HL-60/S4 treated with phorbol 12-myristate 13-acetate at 8.2 ng/mL for 4 days and 3 days (cell line): ENCODE results near the gene ERGIC1.

ENCODE experiments used
- in situ Hi-C: fragments of 300-500 bp; cut with MboI; formaldehyde crosslinking; loops from 2 replicates; pipeline ENCODE4 v1.15.0; 2022; ENCODE audit warnings: low sequenced_read_pairs

Gene ERGIC1

GRCh38 chr5:172897481-172898217 is 63.6 kb downstream of the ERGIC1 start:
- in situ Hi-C loops, result no loop called here

- in situ Hi-C loops, result no loop called here
Measured at GRCh38 chr5:172898218-172898842, 64.3 kb downstream of the ERGIC1 start.

- in situ Hi-C loops, result no loop called here
Measured at GRCh38 chr5:172898843-172899369, 64.9 kb downstream of the ERGIC1 start.

DNA sequence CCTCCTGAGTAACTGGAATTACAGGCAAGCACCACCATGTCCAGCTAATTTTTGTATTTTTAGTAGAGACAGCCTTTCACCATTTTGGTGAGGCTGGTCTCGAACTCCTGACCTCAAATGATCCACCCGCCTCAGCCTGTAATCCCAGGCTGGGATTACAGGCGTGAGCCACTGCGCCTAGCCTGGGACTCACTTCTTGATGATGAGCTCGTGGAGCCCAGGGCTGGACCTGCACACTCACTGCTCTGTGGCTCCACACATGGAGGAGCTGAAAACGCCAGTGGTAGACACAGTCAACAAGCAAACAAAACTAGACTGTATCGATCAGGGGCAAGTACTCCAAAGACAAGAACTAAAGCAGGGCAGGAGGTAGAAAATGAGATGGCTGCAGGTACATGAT is 65.4 kb downstream of the ERGIC1 start:
- in situ Hi-C loops, result no loop called here

DNA sequence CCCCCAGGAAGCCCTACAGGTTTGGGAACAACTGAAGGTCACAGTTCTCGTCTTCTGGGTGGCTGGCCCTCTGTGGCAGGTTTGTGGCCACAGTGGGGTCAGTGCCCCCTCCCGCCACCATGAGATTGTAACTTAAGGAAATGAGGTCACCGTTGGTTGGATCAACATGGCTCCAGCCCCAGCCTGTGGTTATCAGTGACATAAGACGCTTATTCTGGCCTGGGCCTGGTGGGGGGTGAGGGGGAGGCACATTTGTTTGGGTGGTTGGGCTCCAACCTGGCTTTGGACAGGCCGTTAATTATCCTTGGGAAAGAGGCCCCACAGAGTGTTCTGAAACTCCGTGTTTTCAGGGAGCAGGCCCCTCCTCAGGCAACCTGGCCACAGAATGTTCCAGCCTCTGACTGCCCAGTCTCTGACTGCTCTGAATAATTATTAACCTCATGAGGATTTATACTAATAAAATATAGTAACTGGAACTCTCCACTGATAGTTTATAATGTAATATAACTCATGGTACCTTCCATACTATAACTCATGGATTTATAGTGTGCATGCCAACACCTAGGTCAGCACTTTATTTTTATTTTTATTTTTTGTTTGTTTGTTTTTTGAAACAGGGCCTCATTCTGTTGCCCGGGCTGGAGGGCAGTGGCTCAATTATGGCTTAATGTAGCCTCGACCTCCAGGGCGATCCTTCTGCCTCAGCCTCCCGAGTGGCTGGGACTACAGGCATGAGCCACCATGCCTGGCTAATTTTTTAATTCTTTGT is 67.1 kb downstream of the ERGIC1 start:
- in situ Hi-C loops, result no loop called here

GRCh38 chr5:172901788-172902496 is 67.9 kb downstream of the ERGIC1 start:
- in situ Hi-C loops, result no loop called here

DNA sequence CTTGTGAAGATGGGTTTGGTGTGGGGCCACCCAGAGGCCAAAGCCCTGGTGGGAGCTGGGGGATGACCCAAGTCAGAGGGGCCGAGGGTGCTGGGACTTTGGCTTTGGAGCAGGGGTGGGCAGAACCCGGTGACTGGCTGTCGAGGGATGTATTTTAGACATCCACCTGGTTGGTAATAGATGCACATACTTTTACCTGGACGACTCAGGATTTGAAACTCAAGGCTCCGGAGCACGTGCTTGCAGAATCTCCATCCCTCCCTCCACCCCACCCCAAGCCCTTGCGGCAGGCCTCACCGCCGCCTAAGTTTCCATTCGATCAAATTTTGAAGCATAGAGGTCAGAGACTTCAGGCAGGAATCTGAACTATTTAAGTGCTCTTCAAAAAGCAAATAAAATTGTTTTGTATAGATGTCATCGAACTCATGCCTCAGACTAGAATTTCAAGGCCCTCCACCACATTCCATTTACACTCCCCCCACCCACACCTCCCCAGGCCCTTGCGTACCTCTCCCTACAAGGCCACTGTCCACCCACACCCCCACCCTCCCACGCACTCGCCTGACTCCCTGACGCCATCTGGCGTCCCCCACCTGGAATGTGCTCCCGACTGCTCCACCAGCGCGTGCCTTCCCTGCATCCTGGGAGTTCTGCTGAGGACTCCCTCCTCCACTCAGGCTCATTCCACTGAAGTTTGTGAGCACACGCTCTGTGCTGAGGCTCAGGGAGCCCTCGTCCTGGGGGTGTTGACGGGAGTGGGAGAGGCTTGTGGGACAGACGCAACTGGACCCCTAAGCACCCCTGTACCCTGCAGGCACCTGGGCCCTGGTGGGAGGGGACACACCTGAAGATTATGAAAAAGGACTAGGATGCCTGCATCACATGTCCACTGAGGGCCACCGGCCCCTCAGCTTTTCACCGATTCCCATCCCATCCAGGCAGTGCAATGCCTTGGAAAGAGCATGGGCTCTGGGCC is 68.7 kb downstream of the ERGIC1 start:
- in situ Hi-C loops, result no loop called here

DNA sequence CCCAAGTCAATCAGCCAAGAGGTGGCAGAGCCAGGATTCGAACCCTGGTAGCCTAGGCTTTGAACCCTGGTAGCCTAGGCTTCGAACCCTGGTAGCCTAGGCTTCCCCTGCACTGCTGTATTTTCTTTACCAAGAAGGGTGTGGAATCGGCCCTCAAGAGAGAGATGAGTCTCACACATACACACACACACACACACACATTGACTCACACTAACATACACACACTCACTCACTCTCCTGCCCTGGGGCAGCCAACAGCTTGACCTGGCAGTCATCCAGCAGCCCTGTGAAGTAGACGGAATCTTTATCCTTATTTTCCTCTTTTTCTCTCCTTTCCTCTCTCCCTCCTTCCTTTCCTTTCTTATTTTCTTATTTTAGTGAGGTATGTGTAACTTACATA is 69.7 kb downstream of the ERGIC1 start:
- in situ Hi-C loops, result no loop called here

DNA sequence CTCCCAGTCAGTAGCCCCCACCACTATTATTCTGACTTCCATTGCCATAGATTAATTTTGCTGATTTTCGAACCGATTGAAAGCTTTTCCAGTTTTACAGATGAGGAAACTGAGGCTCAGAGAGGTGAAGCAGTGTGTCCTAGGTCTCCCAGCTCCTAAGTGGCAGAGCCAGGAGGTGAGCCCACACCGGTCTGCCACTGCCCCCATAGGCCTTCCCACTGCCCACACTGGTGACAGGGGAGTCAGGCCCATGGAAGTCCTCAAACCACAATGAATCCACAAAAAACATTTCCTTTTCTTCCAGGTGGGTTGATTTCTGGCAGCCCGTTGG is 70.2 kb downstream of the ERGIC1 start:
- in situ Hi-C loops, result no loop called here

DNA sequence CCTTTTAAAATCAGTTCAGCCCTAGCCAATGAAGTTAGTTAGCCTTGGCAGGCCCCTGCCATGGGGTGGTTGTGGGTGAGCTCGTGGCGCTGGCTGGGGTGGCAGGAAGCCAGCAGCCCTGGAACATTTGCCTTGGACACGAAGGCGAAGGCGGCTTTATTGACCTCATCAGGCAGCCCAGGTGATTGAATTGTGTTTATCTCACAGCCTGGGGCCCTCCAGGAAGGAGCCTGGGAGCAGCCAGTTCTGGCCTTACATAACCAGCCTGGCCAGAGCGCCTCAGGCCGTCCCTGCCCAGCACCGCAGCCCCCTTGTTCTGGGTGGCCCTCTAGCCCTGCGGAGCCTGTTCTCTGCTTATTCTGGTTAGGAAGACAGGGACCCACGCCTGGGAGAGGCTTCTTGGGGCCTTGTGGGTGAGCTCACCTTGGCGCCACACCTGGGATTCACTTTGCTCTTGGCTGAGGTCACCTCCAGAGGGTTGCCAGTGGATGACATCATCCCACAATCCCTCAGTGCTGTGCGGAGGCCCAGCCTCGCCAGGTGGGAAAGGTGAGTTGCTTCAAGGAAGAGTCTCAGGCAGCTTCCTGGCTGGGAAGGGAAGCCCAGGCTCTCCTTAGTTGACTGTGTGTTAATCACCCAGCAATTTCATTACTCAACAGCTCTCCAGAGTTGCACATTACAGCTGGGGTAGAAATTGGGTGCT is 70.7 kb downstream of the ERGIC1 start:
- in situ Hi-C loops, result no loop called here

- in situ Hi-C loops, result no loop called here
Measured at GRCh38 chr5:172905346-172906140, 71.5 kb downstream of the ERGIC1 start.

DNA sequence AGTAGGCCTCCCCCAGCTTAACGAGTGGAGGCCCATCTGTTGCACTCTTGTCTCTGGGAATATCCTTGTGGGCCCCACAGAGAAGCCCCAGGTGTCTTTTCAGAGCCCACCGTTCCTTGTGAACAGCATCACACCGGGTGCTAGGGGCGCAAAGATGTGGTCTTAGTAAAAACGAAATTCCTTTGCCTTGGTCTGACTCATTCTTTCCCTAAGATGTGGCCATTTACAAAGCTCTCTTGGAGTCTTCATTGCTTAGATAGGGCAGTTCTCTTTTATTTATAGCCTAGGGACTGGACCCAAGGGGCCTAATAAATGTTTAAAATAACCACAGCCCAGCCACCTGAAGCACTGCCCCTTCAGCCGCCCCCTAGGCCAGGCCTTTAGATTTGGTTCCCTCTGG is 72.4 kb downstream of the ERGIC1 start:
- in situ Hi-C loops, result no loop called here

DNA sequence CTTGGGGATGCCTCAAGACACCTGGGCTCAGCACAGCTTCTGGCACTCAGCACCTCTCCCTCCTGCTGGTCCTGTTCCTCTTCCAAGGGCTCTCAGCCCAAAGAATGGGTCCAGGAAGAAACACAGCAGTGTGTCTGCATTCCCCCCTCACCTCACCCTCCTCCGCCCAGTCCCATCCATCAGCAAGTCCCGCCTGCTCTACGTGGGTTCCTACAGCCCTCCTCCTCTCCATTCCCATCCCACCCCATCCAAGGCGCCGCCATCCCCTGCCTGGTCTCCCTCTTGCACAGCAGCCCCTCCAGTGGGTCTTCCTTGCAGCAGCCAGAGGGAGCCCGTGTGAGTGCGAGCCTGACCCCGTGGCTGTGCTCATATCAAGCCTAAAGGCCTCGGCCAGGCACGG is 72.8 kb downstream of the ERGIC1 start:
- in situ Hi-C loops, result no loop called here

DNA sequence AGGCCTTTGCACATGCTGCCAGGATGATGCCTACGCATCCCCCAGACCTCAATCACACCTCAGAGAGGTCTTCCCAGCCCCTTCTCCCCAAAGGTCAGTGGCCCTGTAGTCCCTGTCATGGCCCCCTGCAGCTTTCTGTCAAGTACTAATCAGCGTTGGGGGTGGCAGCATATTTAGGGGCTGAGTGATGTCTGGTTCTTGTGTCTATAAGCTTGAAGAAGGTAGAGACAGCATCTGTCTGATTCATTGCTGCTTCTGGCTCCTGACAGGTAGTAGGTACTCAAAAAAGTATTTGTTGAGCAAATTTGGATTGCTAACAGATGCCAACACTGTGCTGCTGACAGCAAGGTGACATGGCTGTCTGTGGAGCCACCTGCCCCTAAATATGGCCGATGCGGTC is 73.6 kb downstream of the ERGIC1 start:
- in situ Hi-C loops, result no loop called here

- in situ Hi-C loops, result no loop called here
Measured at GRCh38 chr5:172908662-172909061, 74.6 kb downstream of the ERGIC1 start.

DNA sequence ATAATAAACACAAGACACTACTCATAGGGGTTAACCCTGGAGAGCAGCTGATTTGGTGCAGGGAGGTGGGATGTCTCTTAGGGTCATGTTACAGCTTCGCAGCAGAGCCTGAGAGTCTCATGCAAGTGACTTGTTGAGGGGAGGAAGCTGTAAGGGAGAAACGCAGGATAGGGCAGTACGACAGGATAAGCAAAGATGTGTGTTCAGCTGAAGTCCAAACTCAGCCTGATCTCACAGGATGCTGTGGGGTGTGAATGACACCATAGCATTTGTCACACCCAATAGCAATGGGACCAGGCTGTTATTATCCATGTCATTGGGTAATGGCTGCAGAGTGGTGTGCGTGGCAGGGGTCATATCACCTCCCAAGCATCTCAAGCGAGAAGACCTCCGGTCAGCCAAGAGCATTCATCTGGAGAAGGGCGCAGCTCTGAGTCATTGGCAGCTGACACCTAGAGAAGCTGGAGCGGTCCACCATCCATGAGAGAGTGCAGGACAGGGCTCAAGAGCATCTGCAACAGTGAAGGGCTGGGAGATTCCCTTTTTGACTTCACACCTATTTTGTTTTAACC is 76.0 kb downstream of the ERGIC1 start:
- in situ Hi-C loops, result no loop called here

GRCh38 chr5:172910828-172911627 is 77.0 kb downstream of the ERGIC1 start:
- in situ Hi-C loops, result no loop called here

DNA sequence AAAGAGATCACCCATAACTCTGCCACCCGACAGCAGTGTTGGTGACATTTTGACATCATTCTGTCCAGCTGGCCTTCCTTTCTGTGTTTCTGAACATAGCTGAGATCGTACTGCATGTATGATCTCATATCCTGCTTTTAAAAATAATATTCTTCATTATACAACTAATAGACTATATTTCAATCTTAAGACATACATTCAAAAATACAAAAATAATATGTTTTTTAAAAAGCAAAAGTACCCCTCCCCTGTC is 77.5 kb downstream of the ERGIC1 start:
- in situ Hi-C loops, result no loop called here
